ENCODE measurements around the gene PSMG3. TPM values are rescaled to one million over a fixed set of nuclear protein-coding genes. Genes with fewer than 3 reads are reported as not detected.
A peak's percentile ranks its signal among the peaks of the same experiment; 100 is the strongest.

Gene PSMG3
- total RNA-seq, 1 experiment from 2014 or later = 63.0 TPM

DNA sequence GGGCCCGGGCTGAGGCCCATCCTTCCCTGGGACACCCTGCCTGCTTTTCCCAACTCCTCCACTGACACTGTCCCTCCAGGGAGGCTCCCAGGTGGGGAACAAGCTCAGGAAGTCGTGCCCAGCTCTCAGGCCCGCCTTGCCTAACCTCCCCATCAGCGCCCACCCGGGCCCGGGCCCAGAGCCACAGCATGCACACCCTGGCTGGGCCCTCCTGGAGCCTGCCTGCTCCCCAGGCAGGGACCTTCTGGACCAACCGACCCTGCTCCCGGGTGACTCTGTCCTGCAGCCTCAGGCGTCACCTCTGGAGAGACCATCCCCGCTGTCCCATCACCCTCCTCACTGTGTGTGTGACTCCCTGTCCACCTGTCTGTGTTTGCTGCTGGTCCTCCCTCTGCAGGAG, 12.1 kb downstream of the PSMG3 start:
- no peaks in the 10 kb centered on the region for H3K79me2 ChIP-seq (ENCODE audit: insufficient read depth, low read length)
- H3K27ac ChIP-seq (ENCODE audit: insufficient read length, low read depth, low read length) = no peak overlapping the region
- no peak overlapping the region for H2BK120ac ChIP-seq (ENCODE audit: low read depth, low read length, poor library complexity, severe bottlenecking)
- no peak overlapping the region for H3K18ac ChIP-seq (ENCODE audit: insufficient read length, low read depth, low read length)
- no peak overlapping the region for H2AK5ac ChIP-seq (ENCODE audit: insufficient read length, low read length)
- no peak for DNase-seq
- no peaks in the 10 kb centered on the region for H4K20me1 ChIP-seq (ENCODE audit: control insufficient read depth, insufficient read depth, insufficient read length)
- H2AFZ ChIP-seq (ENCODE audit: low read length) = no peak overlapping the region
- H3K23ac ChIP-seq (ENCODE audit: insufficient read length, low read depth, low read length) = no peak overlapping the region
- no peak overlapping the region for H3K9ac ChIP-seq (ENCODE audit: extremely low read depth, insufficient read length, low read length)
- H4K8ac ChIP-seq (replicated peaks; ENCODE audit: insufficient read length, low read depth, low read length) = no peak overlapping the region
- Mint-ChIP-seq H3K4me3 (no peak overlapping the region), H3K27ac (peak overlapping the region in 1 of 3 experiments; percentile 44; a peak in 1 of 7 replicates), H3K27me3 (ENCODE audit: low read depth) (no peaks in the 10 kb centered on the region), H3K4me1 (peaks cover 3 to 22% of the 10 kb centered on the region in 2 experiments), H3K36me3 (ENCODE audit: insufficient read depth in 1 of 3, low read depth in 3 of 3) (no peaks in the 10 kb centered on the region), H3K9me3 (no peaks in the 10 kb centered on the region)
- H4K5ac ChIP-seq (ENCODE audit: insufficient read length, low read depth, low read length) = no peak overlapping the region
- no peak overlapping the region for H2BK15ac ChIP-seq (ENCODE audit: low read depth, low read length)
- no CpG with 5 or more reads among the region's 10 CpGs for WGBS (ENCODE audit: extremely low coverage, insufficient read length, low lambda C conversion rate)
- TF ChIP-seq, protein P1, sequence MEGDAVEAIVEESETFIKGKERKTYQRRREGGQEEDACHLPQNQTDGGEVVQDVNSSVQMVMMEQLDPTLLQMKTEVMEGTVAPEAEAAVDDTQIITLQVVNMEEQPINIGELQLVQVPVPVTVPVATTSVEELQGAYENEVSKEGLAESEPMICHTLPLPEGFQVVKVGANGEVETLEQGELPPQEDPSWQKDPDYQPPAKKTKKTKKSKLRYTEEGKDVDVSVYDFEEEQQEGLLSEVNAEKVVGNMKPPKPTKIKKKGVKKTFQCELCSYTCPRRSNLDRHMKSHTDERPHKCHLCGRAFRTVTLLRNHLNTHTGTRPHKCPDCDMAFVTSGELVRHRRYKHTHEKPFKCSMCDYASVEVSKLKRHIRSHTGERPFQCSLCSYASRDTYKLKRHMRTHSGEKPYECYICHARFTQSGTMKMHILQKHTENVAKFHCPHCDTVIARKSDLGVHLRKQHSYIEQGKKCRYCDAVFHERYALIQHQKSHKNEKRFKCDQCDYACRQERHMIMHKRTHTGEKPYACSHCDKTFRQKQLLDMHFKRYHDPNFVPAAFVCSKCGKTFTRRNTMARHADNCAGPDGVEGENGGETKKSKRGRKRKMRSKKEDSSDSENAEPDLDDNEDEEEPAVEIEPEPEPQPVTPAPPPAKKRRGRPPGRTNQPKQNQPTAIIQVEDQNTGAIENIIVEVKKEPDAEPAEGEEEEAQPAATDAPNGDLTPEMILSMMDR (conservative IDR thresholded peaks at IDR 0.05) = no peak
- H2BK20ac ChIP-seq (ENCODE audit: low read depth, low read length, poor library complexity, severe bottlenecking) = no peak overlapping the region
- H3K56ac ChIP-seq (ENCODE audit: insufficient read length, low read depth, low read length) = no peak overlapping the region
- H3K4ac ChIP-seq (ENCODE audit: low read depth, low read length) = no peak overlapping the region
- H3K14ac ChIP-seq (ENCODE audit: insufficient read depth, low read length) = no peak overlapping the region
- no peaks in the 10 kb centered on the region for H3K79me1 ChIP-seq (ENCODE audit: insufficient read depth, low read depth, low read length, poor library complexity, severe bottlenecking)
- H3K4me2 ChIP-seq (ENCODE audit: insufficient read depth, insufficient read length, low read length) = no peak overlapping the region
- H3K9me3 ChIP-seq (ENCODE audit: control insufficient read depth, low read depth, low read length) = no peaks in the 10 kb centered on the region
- H2BK12ac ChIP-seq (ENCODE audit: insufficient read length, low read depth, low read length) = no peak overlapping the region
- no peak overlapping the region for H2BK5ac ChIP-seq (ENCODE audit: insufficient read length, low read length)
- H3K27me3 ChIP-seq (ENCODE audit: insufficient read depth, low read length) = no peaks in the 10 kb centered on the region
- no peaks in the 10 kb centered on the region for H3K23me2 ChIP-seq (ENCODE audit: insufficient read length, low read depth, low read length, poor library complexity, severe bottlenecking)
- H3T11ph ChIP-seq (ENCODE audit: low read length) = no peak overlapping the region
- no peak overlapping the region for H4K91ac ChIP-seq (ENCODE audit: insufficient read length, low read depth, low read length)
- H3K4me1 ChIP-seq (ENCODE audit: insufficient read depth, low read length) = no peaks in the 10 kb centered on the region

Data from H9 (cell line).